ENCODE results near the gene MEST. TPM values are rescaled to one million over a fixed set of nuclear protein-coding genes. Genes with fewer than 3 reads are reported as not detected.
"Not testable (repeated sequence)": the region's sequence is repeated elsewhere in the genome, so short reads cannot be mapped to it uniquely, and the experiment has no call there.

Gene MEST
- total RNA-seq, 1 donor from 2014 or later: 951 TPM

- no peak for DNase-seq
These were observed 32.7 kb downstream of the MEST start for GRCh38 chr7:130524628-130525027.

- not testable (repeated sequence) for DNase-seq
These were observed 36.0 kb downstream of the MEST start for GRCh38 chr7:130527752-130528355.

GRCh38 chr7:130529417-130529816 lies 37.5 kb downstream of the MEST start:
- DNase-seq: no peak

- DNase-seq: not testable (repeated sequence)
These were observed 46.0 kb downstream of the MEST start for GRCh38 chr7:130537894-130538293.

GRCh38 chr7:130541287-130541686 lies 49.4 kb downstream of the MEST start:
- DNase-seq: not testable (repeated sequence)

- DNase-seq: not testable (repeated sequence)
These were observed 50.4 kb downstream of the MEST start for GRCh38 chr7:130542297-130542696.

- DNase-seq: no peak
These were observed 51.7 kb downstream of the MEST start for GRCh38 chr7:130543487-130544010.

- DNase-seq: no peak
These were observed 52.5 kb downstream of the MEST start for GRCh38 chr7:130544356-130544755.

- no peak for DNase-seq
These were observed 61.6 kb downstream of the MEST start for GRCh38 chr7:130553398-130554029.

GRCh38 chr7:130554481-130554880 lies 62.6 kb downstream of the MEST start:
- DNase-seq: no peak

Small RNA genes within 50 kb of the gene (small RNA-seq; reads per million reads assigned to genes)
- gene MIR335 (ENCODE audit: low replicate concordance): not detected
- gene RF02148 (ENCODE audit: low replicate concordance): not detected
- not detected for gene RF02149 (ENCODE audit: low replicate concordance)
- gene RF02150 (ENCODE audit: low replicate concordance): not detected

Other genes starting within 250 kb of the MEST start
- gene CPA2, start 225.2 kb upstream of the MEST start, total RNA-seq: not detected
- gene CPA4, start 198.9 kb upstream of the MEST start, total RNA-seq: 2.4 TPM
- 0.31 TPM for gene CPA5, start 147.3 kb upstream of the MEST start, total RNA-seq
- gene CPA1, start 111.6 kb upstream of the MEST start, total RNA-seq: 2.9 TPM
- gene CEP41, start 51.1 kb upstream of the MEST start, total RNA-seq: 28.3 TPM
- 38.5 TPM for gene COPG2, start 176.7 kb downstream of the MEST start, total RNA-seq
- gene TSGA13, start 194.5 kb downstream of the MEST start, total RNA-seq: not detected
- gene KLF14, start 242.1 kb downstream of the MEST start, total RNA-seq: 1.1 TPM

Data from tongue (tissue), 3 donors.